Endothelial cell of umbilical vein (primary cell): ENCODE results near the gene MIER2.

Experiments used
- EZH2 ChIP-seq: IDR thresholded peaks from 2 replicates; pipeline ENCODE4 v1.6.1; 2012; ENCODE audit warnings: borderline replicate concordance, low read depth, mild to moderate bottlenecking, moderate library complexity, low read length, inconsistent platforms; ENCODE audit not compliant: severe bottlenecking
- FOS ChIP-seq: IDR thresholded peaks from 2 replicates; pipeline ENCODE4 v1.6.1; 2011; ENCODE audit warnings: mild to moderate bottlenecking, low read length, moderate library complexity, borderline replicate concordance; ENCODE audit not compliant: insufficient read depth
- GATA2 ChIP-seq: IDR thresholded peaks from 2 replicates; pipeline ENCODE4 v1.7.0; 2011; ENCODE audit warnings: low read depth, mild to moderate bottlenecking, moderate library complexity, mixed read lengths, low read length; ENCODE audit not compliant: insufficient read length, insufficient read depth
- POLR2A ChIP-seq: IDR thresholded peaks from 2 replicates; pipeline ENCODE4 v1.6.1; 2012; ENCODE audit warnings: low read depth, mild to moderate bottlenecking, control low read depth, low read length
- TF ChIP-seq, protein P1 (sequence below), 2 donors: IDR thresholded peaks; 1 replicate in 1 of 2; 2 replicates in 1 of 2; pipeline ENCODE4 v1.5.1; 2011; ENCODE audit warnings: low read length in 2 of 2, mild to moderate bottlenecking in 2 of 2, moderate library complexity in 2 of 2, control low read depth in 1 of 2, inconsistent platforms in 1 of 2, low read depth in 1 of 2; ENCODE audit not compliant: insufficient read depth in 1 of 2; ENCODE audit errors: extremely low read depth in 1 of 2
- TF ChIP-seq, protein P2 (sequence below): IDR thresholded peaks from 2 replicates; pipeline ENCODE4 v1.6.1; 2011; ENCODE audit not compliant: insufficient read depth, insufficient read length

DNA sequence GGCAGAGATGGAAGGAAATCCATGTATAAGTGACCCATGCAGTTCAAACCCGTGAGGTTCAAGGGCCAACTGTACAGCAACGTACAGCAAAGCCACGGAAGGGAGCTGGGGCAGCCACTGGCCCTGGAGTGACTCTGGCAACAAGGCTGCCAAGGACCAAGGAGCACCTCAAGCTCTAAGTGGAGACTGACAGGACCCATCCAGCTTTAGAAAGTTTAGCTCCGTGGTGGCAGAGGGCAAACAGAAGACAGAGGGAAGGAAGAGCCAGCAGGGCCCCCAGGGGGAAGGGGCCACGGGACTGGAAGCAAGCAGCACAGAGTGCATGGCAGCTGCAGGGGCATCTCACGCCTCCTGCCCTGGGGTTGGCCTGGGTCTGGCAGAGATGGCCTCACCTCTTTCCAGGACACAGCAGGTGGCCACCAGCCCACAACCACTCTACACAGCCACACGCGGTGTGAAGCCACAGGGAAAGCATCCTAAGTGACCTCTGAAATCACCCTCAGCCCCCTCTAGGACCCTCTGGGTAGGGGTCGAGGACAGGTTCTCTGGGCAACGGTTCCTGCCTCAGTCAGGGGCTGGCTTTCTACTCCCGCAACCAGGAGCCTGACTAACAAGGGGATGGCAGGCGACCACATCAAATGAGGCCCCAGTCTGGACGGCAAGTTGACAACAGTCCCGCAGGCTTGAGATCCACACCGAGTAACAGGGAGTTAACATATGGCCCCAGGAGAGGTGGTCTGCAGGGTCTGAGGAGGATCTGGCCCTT is 3.8 kb downstream of the MIER2 start:
- TF ChIP-seq, protein P1, sequence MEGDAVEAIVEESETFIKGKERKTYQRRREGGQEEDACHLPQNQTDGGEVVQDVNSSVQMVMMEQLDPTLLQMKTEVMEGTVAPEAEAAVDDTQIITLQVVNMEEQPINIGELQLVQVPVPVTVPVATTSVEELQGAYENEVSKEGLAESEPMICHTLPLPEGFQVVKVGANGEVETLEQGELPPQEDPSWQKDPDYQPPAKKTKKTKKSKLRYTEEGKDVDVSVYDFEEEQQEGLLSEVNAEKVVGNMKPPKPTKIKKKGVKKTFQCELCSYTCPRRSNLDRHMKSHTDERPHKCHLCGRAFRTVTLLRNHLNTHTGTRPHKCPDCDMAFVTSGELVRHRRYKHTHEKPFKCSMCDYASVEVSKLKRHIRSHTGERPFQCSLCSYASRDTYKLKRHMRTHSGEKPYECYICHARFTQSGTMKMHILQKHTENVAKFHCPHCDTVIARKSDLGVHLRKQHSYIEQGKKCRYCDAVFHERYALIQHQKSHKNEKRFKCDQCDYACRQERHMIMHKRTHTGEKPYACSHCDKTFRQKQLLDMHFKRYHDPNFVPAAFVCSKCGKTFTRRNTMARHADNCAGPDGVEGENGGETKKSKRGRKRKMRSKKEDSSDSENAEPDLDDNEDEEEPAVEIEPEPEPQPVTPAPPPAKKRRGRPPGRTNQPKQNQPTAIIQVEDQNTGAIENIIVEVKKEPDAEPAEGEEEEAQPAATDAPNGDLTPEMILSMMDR (IDR thresholded peaks at IDR 0.05; ENCODE audit: extremely low read depth in 1 of 2, insufficient read depth in 1 of 2, low read depth in 1 of 2, low read length in 2 of 2), result no peak
- TF ChIP-seq, protein P2, sequence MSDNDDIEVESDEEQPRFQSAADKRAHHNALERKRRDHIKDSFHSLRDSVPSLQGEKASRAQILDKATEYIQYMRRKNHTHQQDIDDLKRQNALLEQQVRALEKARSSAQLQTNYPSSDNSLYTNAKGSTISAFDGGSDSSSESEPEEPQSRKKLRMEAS, result no peak
- TF ChIP-seq GATA2 (no peak), POLR2A (no peak), EZH2 (no peak), FOS (no peak)
